ENCODE data around the gene HOXB2. TPM values are rescaled to one million over a fixed set of nuclear protein-coding genes. Genes with fewer than 3 reads are reported as not detected.

HOXB2 gene
- total and polyA plus RNA-seq, 2 donors (not counting 1 experiment from before 2014, with no cell fraction given), result 6.1 to 9.2 TPM

DNA sequence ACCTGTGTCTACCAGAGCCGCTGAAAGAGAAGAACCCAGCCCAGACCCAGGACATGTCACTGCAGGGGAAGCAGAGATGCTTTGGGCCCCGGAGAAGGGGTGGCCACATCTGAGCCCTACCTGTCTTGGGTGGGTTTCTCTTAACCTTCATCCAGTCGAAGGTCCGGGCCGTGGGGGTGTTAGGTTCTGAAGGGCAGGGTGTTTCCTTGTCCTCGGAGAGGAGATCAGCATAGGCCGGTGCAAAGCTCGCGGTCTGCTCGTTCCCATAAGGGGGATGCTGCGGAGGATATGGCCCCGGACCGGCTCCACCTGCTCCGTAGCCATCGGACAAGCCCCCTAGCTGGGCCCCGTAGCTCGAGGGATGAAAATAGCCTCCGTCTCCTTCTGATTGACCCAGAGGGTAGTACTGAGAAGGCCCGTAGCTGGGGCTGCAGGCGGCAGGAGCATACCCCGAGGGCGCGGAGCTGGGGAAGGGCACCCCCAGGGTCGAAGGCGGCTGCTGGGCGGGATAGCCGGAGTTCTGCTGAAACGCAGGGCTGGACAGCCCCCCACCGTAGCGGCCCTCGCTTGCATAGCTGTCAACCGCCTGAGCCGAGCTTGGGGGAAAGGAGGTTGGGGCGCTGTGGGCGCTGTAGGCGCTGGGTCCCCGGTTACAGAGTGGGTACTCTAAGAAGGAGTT, 14.6 kb downstream of the HOXB2 start:
- Mint-ChIP-seq H3K4me3 (no peak overlapping the region), H3K27me3 (peaks cover 23% of the 10 kb centered on the region), H3K9me3 (ENCODE audit: insufficient read depth) (no peaks in the 10 kb centered on the region), H3K27ac (no peak overlapping the region), H3K4me1 (no peaks in the 10 kb centered on the region)
- intact Hi-C loops (cut with micrococcal nuclease), result no loop called here
- CTCF ChIA-PET, result interaction anchor here (1.4 kb wide), 1 partner anchor 178 kb away, joined by 4 read pairs; no protein-coding TSS in a partner anchor
- no peak for TF ChIP-seq EZH2 (IDR thresholded peaks at IDR 0.05; ENCODE audit: borderline replicate concordance, insufficient read depth, low read depth, low read length, poor library complexity, severe bottlenecking)
- TF ChIP-seq, protein P1, sequence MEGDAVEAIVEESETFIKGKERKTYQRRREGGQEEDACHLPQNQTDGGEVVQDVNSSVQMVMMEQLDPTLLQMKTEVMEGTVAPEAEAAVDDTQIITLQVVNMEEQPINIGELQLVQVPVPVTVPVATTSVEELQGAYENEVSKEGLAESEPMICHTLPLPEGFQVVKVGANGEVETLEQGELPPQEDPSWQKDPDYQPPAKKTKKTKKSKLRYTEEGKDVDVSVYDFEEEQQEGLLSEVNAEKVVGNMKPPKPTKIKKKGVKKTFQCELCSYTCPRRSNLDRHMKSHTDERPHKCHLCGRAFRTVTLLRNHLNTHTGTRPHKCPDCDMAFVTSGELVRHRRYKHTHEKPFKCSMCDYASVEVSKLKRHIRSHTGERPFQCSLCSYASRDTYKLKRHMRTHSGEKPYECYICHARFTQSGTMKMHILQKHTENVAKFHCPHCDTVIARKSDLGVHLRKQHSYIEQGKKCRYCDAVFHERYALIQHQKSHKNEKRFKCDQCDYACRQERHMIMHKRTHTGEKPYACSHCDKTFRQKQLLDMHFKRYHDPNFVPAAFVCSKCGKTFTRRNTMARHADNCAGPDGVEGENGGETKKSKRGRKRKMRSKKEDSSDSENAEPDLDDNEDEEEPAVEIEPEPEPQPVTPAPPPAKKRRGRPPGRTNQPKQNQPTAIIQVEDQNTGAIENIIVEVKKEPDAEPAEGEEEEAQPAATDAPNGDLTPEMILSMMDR (IDR thresholded peaks at IDR 0.05), result no peak
- no peak overlapping the region for H3K4me2 ChIP-seq (replicated peaks; ENCODE audit: low read depth, low read length, poor library complexity, severe bottlenecking)
- H2AFZ ChIP-seq (ENCODE audit: insufficient read depth, low read depth, low read length, poor library complexity, severe bottlenecking), result no peak overlapping the region
- H3K36me3 ChIP-seq (replicated peaks in 1 of 2; ENCODE audit: control extremely low read depth in 1 of 2, control insufficient read depth in 1 of 2, extremely low read depth in 1 of 2, insufficient read depth in 2 of 2, low read length in 1 of 2), result no peaks in the 10 kb centered on the region
- no peaks in the 10 kb centered on the region for H3K79me2 ChIP-seq (ENCODE audit: control insufficient read depth, insufficient read depth, low read length)
- no peak overlapping the region for H3K4me3 ChIP-seq (ENCODE audit: control extremely low read depth in 1 of 5, extremely low read depth in 1 of 5, insufficient read depth in 1 of 5, low read depth in 2 of 5, low read length in 4 of 5)
- POLR2A ChIA-PET, result no interaction called here
- H3K9me3 ChIP-seq (ENCODE audit: control extremely low read depth in 1 of 3, control insufficient read depth in 2 of 3, insufficient read depth in 1 of 3, low read length in 2 of 3), result no peaks in the 10 kb centered on the region
- H3K27me3 ChIP-seq (replicated peaks in 1 of 4; ENCODE audit: control extremely low read depth in 1 of 4, control insufficient read depth in 3 of 4, insufficient read depth in 4 of 4, low read length in 3 of 4), result peaks cover 0 to 26% (median 13%) of the 10 kb centered on the region in 4 experiments
- 97% methylated on average over 36 of the region's 37 CpGs for WGBS (ENCODE audit: insufficient coverage)
- H3K9ac ChIP-seq (ENCODE audit: low read length), result no peak overlapping the region
- ATAC-seq (ENCODE audit: low read depth) (no peak), DNase-seq (no peak)
- H3K27ac ChIP-seq (ENCODE audit: low read length in 2 of 2), result no peak overlapping the region
- H4K20me1 ChIP-seq (ENCODE audit: control insufficient read depth, insufficient read depth, low read length, poor library complexity, severe bottlenecking), result no peaks in the 10 kb centered on the region
- peaks cover 8 to 11% of the 10 kb centered on the region in 2 donors for H3K4me1 ChIP-seq (ENCODE audit: control insufficient read depth in 2 of 2, insufficient read depth in 2 of 2, low read length in 2 of 2)

DNA sequence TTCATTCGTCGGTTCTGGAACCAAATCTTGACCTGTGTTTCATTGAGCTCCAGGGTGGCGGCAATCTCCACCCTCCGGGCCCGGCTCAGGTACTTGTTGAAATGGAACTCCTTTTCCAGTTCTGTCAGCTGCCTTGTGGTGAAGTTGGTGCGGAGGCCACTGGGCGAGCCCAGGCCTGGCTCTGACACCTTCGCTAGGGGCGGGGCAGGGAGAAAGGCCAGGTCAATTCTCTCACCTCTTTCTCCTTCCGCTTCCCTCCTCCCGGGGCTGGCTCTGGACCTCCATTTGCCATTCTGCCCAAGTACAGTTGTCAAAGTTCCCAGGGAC, 15.3 kb downstream of the HOXB2 start:
- TF ChIP-seq EZH2 (IDR thresholded peaks at IDR 0.05; ENCODE audit: borderline replicate concordance, insufficient read depth, low read depth, low read length, poor library complexity, severe bottlenecking), result no peak
- TF ChIP-seq, protein P1 (IDR thresholded peaks at IDR 0.05), result no peak
- no peak overlapping the region for H3K9ac ChIP-seq (ENCODE audit: low read length)
- no peaks in the 10 kb centered on the region for H3K79me2 ChIP-seq (ENCODE audit: control insufficient read depth, insufficient read depth, low read length)
- peaks cover 0 to 30% (median 14%) of the 10 kb centered on the region in 4 experiments for H3K27me3 ChIP-seq (replicated peaks in 1 of 4; ENCODE audit: control extremely low read depth in 1 of 4, control insufficient read depth in 3 of 4, insufficient read depth in 4 of 4, low read length in 3 of 4)
- Mint-ChIP-seq H3K4me3 (no peak overlapping the region), H3K9me3 (ENCODE audit: insufficient read depth) (no peaks in the 10 kb centered on the region), H3K4me1 (no peaks in the 10 kb centered on the region), H3K27ac (no peak overlapping the region), H3K27me3 (peaks cover 29% of the 10 kb centered on the region)
- H3K4me3 ChIP-seq (ENCODE audit: control extremely low read depth in 1 of 5, extremely low read depth in 1 of 5, insufficient read depth in 1 of 5, low read depth in 2 of 5, low read length in 4 of 5), result no peak overlapping the region
- WGBS (ENCODE audit: insufficient coverage), result 98% methylated on average over 11 of the region's 11 CpGs
- ChIA-PET POLR2A (interaction anchor here (0.7 kb wide), 1 partner anchor 75 kb away, joined by 3 read pairs; no protein-coding TSS in a partner anchor), CTCF (interaction anchor here (1.4 kb wide), 1 partner anchor 177 kb away, joined by 4 read pairs; no protein-coding TSS in a partner anchor)
- H3K9me3 ChIP-seq (ENCODE audit: control extremely low read depth in 1 of 3, control insufficient read depth in 2 of 3, insufficient read depth in 1 of 3, low read length in 2 of 3), result no peaks in the 10 kb centered on the region
- no peak overlapping the region for H3K27ac ChIP-seq (ENCODE audit: low read length in 2 of 2)
- no peaks in the 10 kb centered on the region for H3K36me3 ChIP-seq (replicated peaks in 1 of 2; ENCODE audit: control extremely low read depth in 1 of 2, control insufficient read depth in 1 of 2, extremely low read depth in 1 of 2, insufficient read depth in 2 of 2, low read length in 1 of 2)
- H4K20me1 ChIP-seq (ENCODE audit: control insufficient read depth, insufficient read depth, low read length, poor library complexity, severe bottlenecking), result no peaks in the 10 kb centered on the region
- intact Hi-C loops (cut with micrococcal nuclease), result no loop called here
- DNase-seq, result no peak
- no peak overlapping the region for H3K4me2 ChIP-seq (replicated peaks; ENCODE audit: low read depth, low read length, poor library complexity, severe bottlenecking)
- no peak for ATAC-seq (ENCODE audit: low read depth)
- H3K4me1 ChIP-seq (ENCODE audit: control insufficient read depth in 2 of 2, insufficient read depth in 2 of 2, low read length in 2 of 2), result peaks cover 8 to 11% of the 10 kb centered on the region in 2 donors
- H2AFZ ChIP-seq (ENCODE audit: insufficient read depth, low read depth, low read length, poor library complexity, severe bottlenecking), result no peak overlapping the region
